Measurements from ENCODE around the gene CUBN.

The CUBN gene

DNA sequence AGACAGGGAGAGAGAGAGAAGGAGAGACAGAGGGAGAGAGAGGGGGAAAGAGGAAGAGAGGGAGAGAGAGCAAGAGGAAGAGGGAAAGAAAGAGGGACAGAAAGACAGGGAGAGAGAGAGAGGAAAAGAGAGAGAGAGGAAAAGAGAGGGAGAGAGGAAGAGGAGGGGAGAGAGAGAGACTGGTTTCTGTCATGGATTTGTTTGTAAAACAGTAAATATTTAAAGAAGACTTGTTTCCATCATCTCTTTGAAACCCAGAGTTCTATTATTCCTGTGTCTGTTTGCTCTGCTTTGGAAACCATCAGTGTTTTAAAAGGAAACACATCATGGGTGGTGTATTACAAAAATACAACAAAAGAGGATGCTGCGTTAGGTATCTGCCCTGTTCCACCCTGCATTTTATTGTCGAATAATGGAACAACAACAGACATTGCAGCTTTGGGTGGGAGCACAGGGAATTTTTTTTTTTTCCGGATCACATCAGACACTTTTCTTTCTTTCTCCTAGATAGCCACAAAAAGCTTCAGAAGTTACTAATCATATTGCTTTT is 161.7 kb downstream of the CUBN start:
- H3K4me3 ChIP-seq (ENCODE audit: low read depth, low read length): no peak overlapping the region
- no peak for DNase-seq (ENCODE audit: low read depth)
- TF ChIP-seq, protein P1, sequence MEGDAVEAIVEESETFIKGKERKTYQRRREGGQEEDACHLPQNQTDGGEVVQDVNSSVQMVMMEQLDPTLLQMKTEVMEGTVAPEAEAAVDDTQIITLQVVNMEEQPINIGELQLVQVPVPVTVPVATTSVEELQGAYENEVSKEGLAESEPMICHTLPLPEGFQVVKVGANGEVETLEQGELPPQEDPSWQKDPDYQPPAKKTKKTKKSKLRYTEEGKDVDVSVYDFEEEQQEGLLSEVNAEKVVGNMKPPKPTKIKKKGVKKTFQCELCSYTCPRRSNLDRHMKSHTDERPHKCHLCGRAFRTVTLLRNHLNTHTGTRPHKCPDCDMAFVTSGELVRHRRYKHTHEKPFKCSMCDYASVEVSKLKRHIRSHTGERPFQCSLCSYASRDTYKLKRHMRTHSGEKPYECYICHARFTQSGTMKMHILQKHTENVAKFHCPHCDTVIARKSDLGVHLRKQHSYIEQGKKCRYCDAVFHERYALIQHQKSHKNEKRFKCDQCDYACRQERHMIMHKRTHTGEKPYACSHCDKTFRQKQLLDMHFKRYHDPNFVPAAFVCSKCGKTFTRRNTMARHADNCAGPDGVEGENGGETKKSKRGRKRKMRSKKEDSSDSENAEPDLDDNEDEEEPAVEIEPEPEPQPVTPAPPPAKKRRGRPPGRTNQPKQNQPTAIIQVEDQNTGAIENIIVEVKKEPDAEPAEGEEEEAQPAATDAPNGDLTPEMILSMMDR (conservative IDR thresholded peaks at IDR 0.05; ENCODE audit: low read depth, low read length): no peak

DNA sequence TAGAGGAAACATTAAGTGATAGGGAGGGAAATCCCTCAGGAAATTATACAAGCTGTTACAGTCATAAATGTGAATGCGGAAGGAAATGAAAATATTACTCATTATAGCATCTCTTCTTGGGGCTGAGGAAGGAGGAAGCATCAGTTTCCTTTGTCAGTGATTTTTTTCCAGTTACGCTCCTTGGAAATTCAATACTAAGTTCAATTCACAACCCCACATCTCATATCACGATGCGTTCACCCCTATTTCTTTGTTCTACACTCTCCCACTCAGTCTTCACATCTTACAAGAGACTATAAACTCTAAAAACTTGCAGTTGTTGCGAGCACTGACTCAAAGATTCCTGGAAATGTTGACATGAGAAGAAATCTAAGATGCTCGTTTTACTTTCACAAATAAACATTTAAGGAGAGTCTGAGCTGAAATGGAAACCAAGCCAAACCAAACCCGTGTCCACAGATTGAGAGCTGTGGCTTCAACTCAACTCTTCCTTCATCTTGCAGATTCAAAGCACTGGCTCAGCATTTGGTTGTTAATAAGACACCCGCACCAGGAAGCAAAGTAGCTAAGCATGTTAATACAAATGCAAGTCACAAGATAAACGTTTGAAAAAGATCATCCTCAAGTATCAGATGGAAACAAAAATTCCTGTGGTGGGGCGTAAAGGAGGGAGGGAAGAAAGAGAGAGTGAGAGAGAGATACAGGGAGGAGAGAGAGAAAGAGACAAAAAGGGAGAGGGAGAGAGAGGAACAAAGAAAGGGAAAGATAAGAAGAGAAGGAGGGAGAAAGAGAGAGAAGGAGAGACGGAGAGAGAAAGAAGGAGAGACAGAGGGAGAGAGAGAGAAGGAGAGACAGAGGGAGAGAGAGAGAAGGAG is 162.4 kb downstream of the CUBN start:
- TF ChIP-seq, protein P1 (conservative IDR thresholded peaks at IDR 0.05; ENCODE audit: low read depth, low read length): no peak
- peak overlapping the region; percentile 9 for H3K4me3 ChIP-seq (ENCODE audit: low read depth, low read length)
- DNase-seq (ENCODE audit: low read depth): peak; percentile 90

DNA sequence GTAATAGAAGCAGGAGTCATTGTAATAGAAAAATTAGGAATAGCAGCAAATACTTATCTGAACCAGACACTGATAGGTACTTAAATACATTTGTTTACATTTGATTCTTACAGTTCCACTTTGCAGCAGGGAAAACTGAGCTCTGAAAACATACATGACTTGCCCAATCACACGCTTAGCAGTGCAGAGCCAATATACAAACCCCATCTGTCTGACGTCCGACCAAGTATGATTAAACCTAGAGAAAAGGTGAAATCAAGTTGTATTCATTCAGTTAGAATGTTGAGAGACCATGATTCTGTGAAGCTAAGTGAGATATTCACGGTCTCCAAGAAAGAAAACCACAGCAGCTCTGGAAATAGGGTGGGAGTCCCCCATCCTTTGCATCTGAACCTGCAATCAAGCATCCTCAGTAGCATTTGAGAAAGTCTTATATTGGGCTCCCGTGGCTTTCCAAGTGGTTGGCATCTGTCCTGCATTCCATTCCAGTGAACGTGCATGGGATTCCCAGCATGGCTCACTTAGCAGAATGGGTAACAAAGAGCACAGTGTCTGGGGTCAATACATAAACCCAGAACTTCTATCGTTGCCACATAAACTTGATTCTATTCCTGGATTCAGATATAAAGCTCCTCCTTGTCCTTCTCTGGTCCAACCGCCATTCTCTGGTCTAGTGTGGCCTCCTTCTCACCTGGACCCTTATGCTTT is 163.7 kb downstream of the CUBN start:
- no peak overlapping the region for H3K4me3 ChIP-seq (ENCODE audit: low read depth, low read length)
- TF ChIP-seq, protein P1 (conservative IDR thresholded peaks at IDR 0.05; ENCODE audit: low read depth, low read length): no peak
- DNase-seq (ENCODE audit: low read depth): peak; percentile 90

DNA sequence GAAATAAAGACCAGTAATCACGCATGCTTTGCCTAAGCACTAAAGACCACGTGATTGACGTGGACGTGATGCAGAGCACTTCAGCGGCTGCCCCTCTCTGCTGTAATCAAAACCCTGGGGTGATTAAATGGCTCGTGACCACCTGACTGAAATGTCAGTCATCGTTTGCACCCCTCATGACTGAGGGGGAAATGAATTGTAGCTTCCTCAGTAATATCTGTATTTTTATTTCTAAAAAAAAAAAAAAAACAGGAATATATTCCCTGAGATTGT is 164.3 kb downstream of the CUBN start:
- TF ChIP-seq, protein P1 (conservative IDR thresholded peaks at IDR 0.05; ENCODE audit: low read depth, low read length): no peak
- no peak overlapping the region for H3K4me3 ChIP-seq (ENCODE audit: low read depth, low read length)
- DNase-seq (ENCODE audit: low read depth): no peak

DNA sequence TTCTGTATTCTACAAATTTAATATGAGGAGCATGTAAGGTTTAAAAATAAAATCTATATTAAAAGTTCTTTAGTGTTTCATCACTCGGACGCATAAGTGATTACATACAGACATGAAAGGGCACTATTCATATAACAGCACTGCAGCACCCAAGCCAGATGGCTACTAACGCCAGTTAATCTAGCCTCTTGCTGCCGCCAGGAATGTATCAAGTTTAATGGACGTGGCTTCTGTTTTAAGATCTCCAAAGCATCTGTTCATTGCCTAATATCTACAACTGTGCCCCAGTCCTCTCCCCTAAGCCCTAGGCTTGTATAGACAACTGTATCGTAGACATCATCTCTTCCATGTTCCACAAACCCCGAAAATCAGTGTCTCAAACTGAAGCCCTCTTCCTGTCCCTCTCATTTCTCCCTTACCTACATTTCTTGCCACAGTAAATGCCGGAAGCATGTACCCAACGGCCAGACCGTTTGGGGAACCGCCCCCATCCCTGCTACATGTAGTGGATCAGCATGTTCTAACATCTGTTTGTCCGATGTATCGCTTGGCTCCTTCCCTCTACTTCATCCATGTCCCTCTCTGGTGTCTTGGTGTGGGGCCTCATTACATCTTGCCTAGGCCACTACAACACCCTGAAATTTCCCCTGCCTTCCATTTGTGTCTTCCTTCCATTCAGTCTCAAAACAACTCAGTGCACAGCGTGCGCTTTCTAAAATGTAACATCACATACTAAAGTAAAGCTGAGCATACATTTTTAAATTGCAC is 164.9 kb downstream of the CUBN start:
- no peak for DNase-seq (ENCODE audit: low read depth)
- H3K4me3 ChIP-seq (ENCODE audit: low read depth, low read length): no peak overlapping the region
- TF ChIP-seq, protein P1 (conservative IDR thresholded peaks at IDR 0.05; ENCODE audit: low read depth, low read length): no peak

DNA sequence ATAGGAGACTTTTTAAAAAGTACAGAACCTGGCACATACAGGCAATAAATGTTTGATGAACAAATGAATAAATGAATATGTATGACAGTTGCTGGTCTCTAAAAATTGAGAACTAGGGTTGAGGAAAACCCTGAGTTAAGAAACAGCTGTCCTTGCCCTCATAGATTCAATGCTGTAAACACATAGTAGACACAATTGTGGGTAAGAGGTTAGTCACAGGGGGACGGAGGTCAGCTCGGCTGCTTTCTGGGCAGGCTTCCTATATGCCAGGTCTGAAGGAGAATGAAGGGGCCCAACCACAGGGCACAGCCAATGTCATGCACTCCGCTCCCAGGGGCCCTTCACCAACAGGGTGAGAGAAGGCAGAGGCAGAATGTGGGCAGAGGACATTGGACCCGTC is 169.1 kb downstream of the CUBN start:
- H3K4me3 ChIP-seq (ENCODE audit: low read depth, low read length): no peak overlapping the region
- no peak for DNase-seq (ENCODE audit: low read depth)
- TF ChIP-seq, protein P1 (conservative IDR thresholded peaks at IDR 0.05; ENCODE audit: low read depth, low read length): no peak

All from choroid plexus epithelial cell (primary cell).